ENCODE measurements around the gene MYO7B. TPM values are rescaled to one million over a fixed set of nuclear protein-coding genes. Genes with fewer than 3 reads are reported as not detected.

Gene MYO7B
- total and polyA plus RNA-seq, 9 of the 15 experiments (the other 6 are each of a cell fraction or from before 2014, with no cell fraction given): 0.08 TPM; not detected in 8

DNA sequence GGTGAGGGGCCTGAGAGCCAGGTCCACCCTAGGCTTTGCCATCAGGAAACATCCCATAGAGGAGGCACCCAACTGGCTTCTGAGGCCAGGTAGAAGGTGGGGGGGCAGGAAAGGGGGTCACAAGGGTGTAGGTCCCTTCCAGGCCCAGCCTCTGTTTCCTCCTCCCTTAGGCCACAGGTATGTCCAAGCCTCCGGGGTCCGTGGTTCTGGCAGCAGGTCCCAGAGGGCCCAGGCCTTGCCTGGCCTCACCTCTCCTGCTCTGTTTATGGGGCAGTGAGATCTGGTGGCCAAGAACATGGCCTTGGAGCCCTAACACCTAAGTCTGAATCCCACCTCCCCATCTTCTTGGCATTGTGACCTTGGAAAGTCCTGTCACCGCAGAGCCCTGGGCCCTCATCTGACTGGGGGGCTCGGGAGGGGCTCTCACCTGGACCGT is 88.9 kb downstream of the MYO7B start (continued):
- TF ChIP-seq CBFA2T2 (conservative IDR thresholded peaks at IDR 0.05): no peak
- TF ChIP-seq, protein P1, sequence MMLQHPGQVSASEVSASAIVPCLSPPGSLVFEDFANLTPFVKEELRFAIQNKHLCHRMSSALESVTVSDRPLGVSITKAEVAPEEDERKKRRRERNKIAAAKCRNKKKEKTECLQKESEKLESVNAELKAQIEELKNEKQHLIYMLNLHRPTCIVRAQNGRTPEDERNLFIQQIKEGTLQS (IDR thresholded peaks at IDR 0.05): no peak
- TF ChIP-seq, protein P1 (CRISPR knock-in tag; conservative IDR thresholded peaks at IDR 0.05): no peak
- no peak for TF ChIP-seq BCOR (IDR thresholded peaks at IDR 0.05)
- TF ChIP-seq, protein P2, sequence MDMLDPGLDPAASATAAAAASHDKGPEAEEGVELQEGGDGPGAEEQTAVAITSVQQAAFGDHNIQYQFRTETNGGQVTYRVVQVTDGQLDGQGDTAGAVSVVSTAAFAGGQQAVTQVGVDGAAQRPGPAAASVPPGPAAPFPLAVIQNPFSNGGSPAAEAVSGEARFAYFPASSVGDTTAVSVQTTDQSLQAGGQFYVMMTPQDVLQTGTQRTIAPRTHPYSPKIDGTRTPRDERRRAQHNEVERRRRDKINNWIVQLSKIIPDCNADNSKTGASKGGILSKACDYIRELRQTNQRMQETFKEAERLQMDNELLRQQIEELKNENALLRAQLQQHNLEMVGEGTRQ (CRISPR knock-in tag; IDR thresholded peaks at IDR 0.05): no peak
- TF ChIP-seq, protein P3, sequence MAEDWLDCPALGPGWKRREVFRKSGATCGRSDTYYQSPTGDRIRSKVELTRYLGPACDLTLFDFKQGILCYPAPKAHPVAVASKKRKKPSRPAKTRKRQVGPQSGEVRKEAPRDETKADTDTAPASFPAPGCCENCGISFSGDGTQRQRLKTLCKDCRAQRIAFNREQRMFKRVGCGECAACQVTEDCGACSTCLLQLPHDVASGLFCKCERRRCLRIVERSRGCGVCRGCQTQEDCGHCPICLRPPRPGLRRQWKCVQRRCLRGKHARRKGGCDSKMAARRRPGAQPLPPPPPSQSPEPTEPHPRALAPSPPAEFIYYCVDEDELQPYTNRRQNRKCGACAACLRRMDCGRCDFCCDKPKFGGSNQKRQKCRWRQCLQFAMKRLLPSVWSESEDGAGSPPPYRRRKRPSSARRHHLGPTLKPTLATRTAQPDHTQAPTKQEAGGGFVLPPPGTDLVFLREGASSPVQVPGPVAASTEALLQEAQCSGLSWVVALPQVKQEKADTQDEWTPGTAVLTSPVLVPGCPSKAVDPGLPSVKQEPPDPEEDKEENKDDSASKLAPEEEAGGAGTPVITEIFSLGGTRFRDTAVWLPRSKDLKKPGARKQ (CRISPR knock-in tag; IDR thresholded peaks at IDR 0.05): no peak
- TF ChIP-seq KLF10 (CRISPR knock-in tag; IDR thresholded peaks at IDR 0.05): no peak
- TF ChIP-seq, protein P4, sequence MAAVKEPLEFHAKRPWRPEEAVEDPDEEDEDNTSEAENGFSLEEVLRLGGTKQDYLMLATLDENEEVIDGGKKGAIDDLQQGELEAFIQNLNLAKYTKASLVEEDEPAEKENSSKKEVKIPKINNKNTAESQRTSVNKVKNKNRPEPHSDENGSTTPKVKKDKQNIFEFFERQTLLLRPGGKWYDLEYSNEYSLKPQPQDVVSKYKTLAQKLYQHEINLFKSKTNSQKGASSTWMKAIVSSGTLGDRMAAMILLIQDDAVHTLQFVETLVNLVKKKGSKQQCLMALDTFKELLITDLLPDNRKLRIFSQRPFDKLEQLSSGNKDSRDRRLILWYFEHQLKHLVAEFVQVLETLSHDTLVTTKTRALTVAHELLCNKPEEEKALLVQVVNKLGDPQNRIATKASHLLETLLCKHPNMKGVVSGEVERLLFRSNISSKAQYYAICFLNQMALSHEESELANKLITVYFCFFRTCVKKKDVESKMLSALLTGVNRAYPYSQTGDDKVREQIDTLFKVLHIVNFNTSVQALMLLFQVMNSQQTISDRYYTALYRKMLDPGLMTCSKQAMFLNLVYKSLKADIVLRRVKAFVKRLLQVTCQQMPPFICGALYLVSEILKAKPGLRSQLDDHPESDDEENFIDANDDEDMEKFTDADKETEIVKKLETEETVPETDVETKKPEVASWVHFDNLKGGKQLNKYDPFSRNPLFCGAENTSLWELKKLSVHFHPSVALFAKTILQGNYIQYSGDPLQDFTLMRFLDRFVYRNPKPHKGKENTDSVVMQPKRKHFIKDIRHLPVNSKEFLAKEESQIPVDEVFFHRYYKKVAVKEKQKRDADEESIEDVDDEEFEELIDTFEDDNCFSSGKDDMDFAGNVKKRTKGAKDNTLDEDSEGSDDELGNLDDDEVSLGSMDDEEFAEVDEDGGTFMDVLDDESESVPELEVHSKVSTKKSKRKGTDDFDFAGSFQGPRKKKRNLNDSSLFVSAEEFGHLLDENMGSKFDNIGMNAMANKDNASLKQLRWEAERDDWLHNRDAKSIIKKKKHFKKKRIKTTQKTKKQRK (IDR thresholded peaks at IDR 0.05; ENCODE audit: borderline replicate concordance, low read depth, low read length): no peak
- no peak for TF ChIP-seq ZFP1 (CRISPR knock-in tag; IDR thresholded peaks at IDR 0.05)
- no peak for TF ChIP-seq NFYB (IDR thresholded peaks at IDR 0.05; ENCODE audit: extremely low read depth, insufficient read length)
- TF ChIP-seq U2AF2 (optimal IDR thresholded peaks at IDR 0.05; ENCODE audit: low read depth, low read length): no peak
- no peak for TF ChIP-seq CBX1 (IDR thresholded peaks at IDR 0.05; ENCODE audit: low read depth)

Measured in K562 (cell line).